ENCODE results near the gene CRYGB.

GRCh38 chr2:208147759-208148158 lies 1.8 kb upstream of the CRYGB start:
- no peak for TF ChIP-seq CTCF (IDR thresholded peaks at IDR 0.05)
- TF ChIP-seq POLR2A (IDR thresholded peaks at IDR 0.05): no peak

All from Peyer's patch (tissue), 4 donors.